Stimulated activated CD4-positive, alpha-beta T cell treated with anti-CD3 and anti-CD28 coated beads, TNF-alpha, amount 100 ng/mL, for 4 hours (primary cell): ENCODE results near the gene MYO10.

Source experiments
- DNase-seq, 3 experiments: peaks; one replicate each; pipeline ENCODE4 v3.0.0-alpha.2; 2020; ENCODE audit warnings: low read depth in 3 of 3

MYO10 gene

DNA sequence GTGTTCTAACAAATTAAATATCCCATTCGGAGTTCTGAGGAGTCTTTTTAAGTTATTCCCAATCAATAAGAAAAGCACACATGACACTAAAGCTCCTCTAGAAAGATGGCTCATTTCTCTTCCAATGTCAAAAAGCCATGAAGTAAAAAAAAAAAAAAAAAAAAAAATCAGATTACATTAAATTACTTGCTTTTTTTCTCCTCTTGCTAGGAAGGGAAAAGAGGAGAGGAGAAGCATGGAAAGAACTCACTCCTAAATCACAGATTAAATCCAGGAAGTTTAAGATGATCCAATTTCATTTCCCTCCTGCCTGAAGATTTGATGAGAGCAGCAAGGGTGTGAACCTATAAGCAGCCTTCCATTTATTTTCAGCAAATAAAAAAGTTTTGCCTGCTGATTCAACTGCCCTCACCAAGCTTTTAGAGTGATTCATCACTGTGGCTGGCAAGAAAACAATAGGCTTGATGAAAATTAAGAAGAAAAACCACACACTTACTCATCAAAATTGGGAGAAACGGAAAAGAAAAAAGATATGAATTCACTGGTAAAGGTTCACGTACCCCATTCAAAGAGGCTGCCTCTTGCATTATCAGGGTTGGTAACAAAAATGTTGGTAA, 19.7 kb downstream of the MYO10 start:
- no peak for DNase-seq

DNA sequence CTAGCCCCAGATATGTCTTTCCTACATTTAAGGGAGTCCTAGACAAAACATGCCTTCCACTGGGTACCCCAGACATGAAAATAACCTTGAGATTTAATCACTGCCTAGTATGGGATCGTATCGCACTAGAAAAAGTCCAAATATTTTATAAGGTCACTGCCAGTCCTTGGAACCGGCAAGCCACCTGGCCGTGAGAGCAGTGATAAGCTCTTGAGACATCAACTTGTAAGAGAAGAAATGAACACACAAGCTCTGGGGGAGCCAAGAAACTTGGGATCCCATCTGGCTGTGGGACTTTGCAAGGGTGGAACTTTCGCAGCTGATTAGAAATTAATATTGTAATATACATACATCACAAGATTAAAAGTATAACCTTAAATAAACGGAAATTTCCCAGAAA, 21.5 kb downstream of the MYO10 start:
- no peak for DNase-seq

DNA sequence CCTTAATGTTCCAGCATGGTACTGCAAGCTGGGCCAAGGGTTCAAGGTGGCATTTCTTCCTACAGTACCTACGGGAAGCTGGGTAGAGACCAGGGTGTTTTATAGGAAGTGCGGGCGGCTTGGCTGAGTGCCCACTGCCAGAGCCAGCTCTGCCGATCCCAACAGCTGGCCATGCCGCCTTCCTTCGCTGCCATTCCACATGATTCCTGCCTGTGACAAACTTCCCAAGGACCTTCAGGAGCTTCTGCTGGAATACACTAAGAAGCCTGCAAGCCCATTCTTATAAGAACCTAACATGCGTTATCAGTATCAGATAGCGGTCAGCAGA, 22.0 kb downstream of the MYO10 start:
- DNase-seq: no peak

DNA sequence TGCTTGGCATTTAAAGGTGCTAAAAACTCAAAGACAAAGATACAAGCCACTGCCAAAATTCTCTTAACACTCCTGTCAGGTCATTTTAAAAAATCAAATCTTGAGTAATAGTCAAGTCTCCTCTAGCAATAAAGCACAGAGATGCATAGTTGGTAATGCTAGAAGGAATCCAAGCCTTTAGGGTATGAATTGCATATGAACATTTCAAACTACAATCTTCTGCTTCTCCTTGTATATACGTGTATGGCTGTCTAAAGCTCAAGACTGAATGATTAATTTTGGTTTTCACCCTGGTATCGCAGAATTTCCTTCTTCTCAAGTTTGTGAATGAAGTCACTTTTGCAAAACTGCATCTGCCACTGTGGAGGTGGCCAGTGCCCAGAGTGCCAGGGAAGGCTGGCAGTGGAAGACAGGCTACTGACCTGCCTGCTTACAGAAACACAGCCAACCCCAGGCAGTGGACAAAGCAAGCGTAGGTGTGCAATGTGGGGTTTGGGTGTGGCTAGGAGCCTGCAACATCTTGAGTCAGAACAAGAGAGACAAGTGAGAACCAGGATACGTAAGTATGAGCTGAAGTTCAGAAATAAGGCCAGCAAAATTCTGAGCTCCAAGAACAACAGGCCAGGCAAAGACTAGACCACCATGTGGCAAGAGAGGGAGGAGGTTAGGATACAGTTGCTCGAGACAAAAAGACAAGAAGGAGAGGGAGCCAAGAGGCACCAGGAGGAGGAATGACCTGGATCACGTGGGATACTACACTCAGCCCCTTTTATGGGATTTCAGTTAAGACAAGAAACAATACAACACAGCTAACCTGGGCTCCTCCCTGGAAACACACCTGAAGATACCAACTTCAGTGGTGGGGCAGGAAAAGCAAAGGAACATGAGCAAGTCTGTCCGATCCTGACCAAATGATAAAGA, 22.6 kb downstream of the MYO10 start:
- DNase-seq: no peak

DNA sequence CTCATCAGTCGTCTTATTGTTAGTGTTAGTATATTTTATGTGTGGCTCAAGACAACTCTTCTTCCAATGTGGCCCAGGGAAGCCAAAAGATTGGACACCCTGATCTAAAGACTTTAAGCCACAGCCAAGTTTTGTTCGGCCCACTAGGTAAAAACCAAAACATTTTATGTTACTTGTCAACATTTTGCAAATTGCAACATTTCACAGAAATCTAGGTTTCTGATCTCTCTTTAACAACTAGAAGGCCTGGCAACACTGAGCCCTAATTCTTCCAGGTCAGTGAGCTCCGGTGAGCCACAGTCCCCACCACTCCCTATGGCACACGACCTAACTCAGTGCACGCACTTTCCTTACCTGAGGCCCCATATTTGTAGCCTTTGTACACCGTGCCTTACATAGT, 24.0 kb downstream of the MYO10 start:
- no peak for DNase-seq

DNA sequence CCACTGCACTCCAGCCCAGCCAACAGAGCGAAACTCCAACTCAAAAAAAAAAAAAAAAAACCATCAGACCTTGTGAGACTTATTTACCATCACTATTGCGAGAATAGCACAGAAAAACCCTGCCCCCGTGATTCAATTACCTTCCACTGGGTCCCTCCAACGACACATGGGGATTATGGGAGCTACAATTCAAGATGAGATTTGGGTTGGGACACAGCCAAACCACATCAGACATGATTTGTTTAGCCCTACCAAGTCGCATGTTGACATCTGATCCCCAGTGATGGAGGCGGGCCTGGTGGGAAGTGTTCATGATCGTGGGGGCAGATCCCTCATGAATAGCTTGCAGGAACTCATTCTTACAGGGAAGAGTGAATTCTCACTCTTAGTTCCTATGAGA, 26.6 kb downstream of the MYO10 start:
- DNase-seq: no peak

DNA sequence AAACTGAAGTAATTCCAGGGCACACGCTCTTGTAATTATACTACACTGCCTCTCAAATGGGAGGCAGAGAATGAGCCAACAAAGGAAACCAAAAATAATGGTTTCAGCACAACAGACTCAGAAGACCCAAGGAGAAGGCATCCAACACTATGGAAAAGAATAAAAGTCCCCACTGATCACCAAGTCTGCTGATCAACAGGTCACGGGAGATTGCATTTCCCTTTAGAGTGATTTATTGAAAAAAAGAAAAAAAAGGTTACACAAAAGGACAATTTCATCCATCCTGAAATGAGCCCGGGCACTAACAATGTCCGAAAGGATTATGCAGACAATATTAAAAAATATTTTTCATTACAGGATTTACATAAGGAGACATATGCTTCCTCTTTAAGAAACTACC, 28.8 kb downstream of the MYO10 start:
- no peak for DNase-seq

DNA sequence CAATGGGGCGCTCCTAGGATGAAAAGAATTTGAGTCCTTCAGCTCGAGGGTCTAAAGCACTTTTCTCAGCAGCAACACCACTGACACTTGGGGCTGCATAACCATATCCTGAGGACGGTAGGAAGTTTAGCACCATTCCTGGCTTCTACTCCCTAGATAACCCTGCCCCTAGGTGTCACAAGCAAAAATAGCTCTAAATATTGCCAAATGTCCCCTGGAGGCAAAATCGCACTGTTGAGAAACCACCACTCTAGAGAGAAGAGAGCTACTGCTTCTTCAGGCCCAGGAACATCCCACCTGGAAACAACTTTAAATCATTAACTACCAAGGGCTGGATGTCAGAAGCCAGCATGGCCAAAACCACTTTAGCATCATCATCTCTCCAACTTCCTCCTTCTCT, 29.8 kb downstream of the MYO10 start:
- no peak for DNase-seq

DNA sequence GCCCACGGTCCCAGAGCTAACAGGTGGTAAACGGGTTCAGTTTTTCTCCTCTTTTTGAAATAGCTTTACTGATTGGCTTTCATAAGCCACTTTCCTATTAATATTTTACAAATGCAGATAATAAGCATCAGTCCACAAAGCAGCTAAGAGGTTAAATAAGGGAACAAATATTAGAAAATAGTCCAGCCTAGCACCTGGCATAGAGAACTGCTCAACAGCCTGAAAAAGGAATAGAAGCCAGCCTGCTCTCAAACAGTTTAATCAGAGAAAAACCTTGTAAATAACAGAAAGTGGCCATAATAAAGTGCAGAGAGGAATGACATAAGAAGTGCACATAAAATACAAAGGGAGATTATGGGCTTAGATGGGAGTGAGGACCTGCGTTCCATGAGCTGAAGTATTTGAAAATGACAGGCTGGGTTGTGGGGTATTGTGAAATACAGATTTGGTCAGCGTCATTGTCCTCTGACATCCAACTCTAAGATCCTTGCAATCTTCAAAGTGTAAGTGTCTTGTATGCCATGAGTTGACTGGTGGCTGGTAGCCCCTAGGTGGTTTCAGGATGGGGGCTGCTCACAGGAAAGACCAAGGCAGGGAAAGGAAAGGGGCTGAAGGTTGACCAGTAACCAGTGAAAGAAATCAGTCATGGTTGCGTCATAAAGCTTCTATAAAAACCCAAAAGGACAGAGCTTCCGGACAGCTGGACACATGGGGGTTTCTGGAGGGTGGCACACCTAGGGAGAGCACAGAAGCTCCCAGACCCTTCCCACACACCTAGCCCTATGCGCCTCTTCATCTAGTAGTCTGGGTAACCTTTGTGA, 32.4 kb downstream of the MYO10 start:
- DNase-seq: no peak

DNA sequence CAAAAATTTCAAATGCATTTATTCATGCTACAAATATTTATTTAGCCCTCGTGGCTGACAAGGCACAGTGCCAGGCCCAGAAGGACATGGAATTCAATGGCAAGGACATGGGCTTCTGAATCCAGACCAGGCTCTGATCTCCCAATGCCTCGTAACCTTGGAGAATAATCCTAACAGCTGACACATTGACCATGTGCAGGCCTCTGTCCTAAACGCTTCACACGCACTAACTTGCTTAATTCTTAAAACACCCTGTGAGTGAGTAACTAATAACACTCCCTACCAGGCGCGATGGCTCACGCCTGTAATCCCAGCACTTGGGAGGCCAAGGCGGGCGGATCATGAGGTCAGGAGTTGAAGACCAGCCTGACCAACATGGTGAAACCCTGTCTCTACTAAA, 33.2 kb downstream of the MYO10 start:
- DNase-seq: no peak

DNA sequence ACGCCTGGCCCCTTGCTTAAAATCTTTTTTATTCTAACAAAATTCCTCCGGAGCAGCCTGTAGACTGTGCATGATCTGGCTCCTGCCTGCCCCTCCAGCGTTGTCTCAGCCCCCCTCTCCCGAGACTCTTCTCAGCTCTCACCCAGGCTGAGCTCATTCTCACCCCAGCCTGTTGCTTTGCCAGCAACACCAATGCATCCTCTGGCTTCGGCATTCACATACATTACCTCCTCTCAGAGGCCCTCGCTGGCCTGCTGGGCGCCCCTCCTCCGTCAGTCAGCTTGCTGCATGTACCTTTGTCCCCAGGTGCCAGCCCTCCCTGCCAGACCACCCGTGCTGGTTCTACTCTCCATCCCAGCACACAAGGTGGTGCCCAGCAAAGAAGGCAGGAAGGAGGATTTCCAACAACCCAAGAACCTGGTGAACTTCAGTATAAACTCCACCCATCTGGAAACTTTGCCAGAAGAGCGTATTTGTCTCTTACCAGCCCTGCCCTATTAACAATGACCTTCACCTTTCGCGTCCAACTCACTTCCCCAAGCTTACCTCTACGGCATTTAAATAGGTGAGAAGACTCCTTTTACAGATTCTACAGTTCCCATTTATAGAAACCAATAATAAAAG, 35.0 kb downstream of the MYO10 start:
- no peak for DNase-seq

DNA sequence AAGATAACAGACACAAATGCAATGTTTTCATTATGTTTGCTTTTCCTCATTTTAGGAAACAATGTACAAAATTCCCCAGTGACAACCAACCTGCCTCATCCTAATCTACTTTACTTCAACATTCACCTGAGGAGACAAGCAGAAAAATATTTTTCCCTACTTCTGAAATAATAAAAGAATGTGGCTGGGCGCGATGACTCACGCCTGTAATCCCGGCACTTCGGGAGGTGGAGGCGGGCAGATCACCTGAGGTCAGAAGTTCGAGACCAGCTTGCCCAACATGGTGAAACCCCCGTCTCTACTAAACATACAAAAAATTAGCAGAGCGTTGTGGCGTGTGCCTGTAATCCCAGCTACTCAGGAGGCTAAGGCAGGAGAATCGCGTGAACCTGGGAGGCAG, 36.9 kb downstream of the MYO10 start:
- DNase-seq: no peak

DNA sequence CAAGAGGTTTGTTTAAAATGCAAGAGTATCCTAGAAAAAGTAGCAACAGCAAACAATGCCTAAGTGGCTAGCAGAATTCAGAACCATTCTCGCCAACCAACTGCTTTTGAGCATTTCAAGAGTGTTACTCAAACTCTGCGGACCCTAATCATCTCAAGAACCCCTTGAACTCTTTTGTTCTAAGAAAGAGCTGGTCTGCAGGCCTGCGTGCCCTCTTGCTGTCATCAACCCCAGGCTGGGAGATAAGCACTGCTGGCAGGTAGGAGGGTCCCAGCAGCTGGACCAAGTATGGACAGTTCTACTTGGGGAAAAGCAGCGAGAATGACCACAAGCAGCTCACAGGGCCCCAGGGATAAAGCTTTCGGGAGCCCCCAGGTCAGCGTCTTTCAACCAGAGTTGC, 38.3 kb downstream of the MYO10 start:
- DNase-seq: no peak

DNA sequence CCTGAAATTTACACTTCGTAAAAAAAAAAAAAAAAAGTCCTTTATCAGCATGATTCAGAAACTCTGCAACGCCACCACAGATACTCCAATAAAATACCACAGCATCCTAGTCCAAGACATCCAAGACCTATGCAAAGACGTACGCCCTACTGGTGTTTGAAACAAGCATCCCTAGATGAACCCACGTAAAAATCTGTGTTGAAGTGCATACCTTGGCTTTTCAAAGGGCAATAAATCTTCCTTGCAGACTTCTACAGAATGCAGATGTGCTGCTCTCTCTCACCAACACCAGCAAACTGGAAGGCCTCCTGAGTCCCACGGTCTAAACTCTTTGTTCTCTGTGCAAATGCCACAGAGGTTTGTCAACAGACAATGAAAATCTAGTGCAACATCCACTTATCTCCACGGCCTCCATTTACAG, 38.8 kb downstream of the MYO10 start:
- DNase-seq: no peak

DNA sequence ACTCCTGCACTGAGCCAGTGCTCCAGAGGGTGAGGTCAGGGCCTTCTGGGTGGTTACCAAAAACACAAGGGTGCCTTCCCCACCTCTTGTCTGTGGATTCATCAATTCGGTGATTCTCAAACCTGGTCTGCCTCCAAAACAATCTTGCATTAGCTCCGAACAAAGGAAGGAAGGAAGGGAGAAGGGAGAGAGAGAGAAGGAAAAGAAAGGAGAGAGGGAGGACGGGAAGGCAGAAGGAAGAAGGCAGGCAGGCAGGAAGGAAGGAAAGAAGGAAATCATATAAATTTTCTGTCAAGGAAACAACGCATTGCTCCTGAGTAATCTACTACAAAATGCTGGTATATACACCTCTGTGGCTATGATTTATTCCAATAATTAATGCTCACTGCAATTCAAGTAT, 39.3 kb downstream of the MYO10 start:
- DNase-seq: no peak

DNA sequence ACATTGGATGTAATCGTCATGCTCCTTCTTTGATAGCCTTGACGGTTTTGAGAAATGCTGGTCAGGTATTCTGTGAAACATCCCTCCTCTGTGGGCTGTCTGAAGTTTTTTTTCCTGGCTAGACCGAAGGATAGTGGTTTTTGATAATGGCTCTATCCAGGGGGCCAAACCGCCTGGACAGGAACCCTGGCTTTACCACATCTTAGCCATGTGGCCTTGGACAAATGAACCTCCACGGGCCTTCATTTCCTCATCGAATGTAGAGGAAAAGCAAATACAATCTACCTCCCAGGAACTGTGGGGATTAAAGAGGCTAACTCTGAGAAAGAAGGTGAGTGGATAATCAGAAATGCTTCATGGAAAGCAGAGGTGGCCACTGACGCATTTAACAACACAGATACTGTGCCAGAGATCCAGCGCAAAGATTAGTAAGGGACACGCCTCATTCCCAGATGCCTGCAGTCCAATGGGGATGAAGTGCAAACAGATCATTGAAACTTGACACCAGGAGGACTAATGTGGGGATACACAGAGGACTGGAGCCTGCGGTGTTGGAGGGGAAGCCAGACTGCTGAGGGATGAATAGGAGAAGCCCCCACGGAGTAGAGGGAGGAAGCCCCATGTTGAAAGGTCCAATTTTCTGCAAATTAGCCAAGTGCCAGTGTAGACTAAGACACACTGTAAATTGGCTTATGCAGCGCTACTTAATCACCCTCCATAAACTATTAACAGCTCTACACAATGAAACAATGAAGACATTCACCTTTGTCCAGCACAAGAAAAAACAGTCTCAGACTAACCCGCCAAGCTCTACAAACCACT, 41.6 kb downstream of the MYO10 start:
- no peak for DNase-seq

DNA sequence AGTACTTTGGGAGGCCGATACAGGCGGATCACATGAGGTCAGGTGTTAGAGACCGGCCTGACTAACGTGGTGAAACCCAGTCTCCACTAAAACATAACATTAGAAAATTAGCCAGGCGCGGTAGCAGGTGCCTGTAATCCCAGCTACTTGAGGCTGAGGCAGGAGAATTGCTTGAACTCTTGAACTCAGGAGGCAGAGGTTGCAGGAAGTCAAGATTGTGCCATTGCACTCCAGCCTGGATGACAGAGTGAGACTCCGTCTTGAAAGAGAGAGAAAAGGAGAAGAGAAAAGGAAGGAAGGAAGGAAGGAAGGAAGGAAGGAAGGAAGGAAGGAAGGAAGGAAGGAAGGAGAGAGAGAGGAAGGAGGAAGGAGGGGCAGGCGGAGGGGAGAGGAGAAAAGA, 45.1 kb downstream of the MYO10 start:
- no peak for DNase-seq

DNA sequence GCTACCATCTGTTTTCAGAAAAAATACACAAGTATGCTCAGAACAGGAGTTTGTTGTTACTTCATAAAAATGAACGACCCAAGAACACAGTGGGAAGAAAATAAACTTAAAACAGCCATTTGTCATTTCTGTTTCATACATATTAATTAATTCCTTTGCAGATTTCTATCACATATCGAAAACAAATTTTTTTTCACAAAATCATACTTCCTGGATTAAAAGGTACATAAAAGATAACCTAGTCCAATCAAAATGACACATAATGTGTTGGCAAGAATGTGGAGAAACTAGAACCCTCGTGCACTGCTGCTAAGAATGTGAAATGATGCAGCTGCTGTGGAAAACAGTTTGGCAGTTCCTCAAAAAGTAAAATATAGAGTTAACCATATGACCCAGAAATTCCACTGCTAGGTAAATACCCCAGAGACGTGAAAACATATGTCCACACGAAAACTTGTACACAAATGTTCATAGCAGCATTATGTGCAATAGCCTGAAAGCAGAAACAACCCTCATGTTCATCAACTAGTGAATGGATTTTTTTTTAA, 46.0 kb downstream of the MYO10 start:
- no peak for DNase-seq

DNA sequence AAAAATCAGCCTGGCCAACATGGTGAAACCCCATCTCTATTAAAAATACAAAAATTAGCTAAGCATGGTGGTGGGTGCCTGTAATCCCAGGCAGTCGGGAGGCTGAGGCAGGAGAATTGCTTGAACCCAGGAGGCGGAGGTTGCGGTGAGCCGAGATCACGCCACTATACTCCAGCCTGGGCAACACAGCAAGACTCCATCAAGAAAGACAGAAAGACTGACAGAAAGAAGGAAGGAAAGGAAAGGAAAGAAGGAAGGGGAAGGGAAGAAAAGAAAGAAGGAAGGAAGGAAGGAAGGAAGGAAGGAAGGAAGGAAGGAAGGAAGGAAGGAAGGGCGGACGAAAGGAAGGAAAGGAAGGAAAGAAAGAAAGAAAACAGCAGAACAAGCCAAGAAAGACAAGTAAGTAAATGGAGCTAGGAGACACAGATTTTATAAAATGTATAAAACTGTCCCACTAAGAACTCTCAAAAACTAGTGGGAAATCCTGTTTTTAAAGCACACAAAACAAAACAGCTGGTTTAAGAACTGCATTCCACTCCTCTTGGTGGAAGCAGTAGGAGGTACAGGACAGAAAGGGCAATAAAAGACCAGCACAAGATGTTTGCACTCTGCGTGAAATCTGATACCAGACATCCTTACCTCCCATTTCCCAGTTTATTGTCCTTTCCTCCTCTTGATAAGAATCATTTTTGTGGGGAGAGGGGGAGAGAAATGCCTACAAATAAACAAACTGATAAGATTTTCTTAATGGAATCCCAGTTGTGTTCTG, 46.7 kb downstream of the MYO10 start:
- DNase-seq: no peak

DNA sequence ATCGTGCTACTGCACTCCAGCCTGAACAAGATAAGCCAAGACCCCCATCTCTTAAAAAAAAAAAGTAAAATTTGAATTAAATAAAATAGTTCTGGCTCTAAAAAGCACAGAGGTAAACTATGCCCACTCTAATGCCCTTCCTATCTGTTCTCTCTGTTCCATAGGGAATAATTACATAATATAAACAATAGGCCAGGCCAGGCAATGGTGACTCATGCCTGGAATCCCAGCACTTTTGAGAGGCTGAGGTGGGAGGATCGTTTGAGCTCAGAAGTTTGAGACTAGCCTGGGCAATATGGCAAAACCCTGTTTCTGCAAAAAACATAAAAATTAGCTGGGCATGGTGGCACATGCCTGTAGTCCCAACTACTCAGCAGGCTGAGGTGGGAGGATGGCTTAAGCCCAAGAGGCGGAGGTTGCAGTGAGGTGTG, 47.4 kb downstream of the MYO10 start:
- DNase-seq: no peak
